Measurements from ENCODE around the gene ARHGDIB. TPM values are rescaled to one million over a fixed set of nuclear protein-coding genes. Genes with fewer than 3 reads are reported as not detected.

The ARHGDIB gene
- total and polyA plus RNA-seq, 10 of the 15 experiments (the other 5 are each of a cell fraction or from before 2014, with no cell fraction given): 796 to 2,849 (median 1,346) TPM

DNA sequence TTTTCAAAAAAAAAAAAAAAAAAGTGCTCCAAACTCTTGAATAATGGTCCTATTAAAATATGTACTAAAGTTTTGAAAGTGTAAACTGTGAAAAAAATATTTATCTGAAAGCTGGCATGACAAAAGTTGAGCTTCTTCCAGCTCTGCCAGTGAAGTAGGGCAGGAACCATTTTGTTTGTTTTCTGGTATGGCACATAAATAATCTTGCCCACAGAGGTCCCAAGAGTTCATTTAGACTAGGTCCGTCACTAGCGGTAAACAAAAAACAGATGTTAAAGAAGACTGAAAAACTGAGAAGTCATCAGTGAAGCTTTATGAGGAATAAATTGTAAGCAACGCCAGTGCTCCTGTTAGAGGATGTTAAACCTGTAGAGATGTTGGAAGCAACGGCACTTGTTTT is 30.0 kb downstream of the ARHGDIB start:
- Histone ChIP-seq H2AFZ (ENCODE audit: control insufficient read depth, low read depth, low read length) (no peak overlapping the region), H3K27me3 (replicated peaks in 1 of 2; ENCODE audit: control insufficient read depth in 2 of 2, insufficient read depth in 2 of 2, low read length in 1 of 2) (no peaks in the 10 kb centered on the region), H3K36me3 (ENCODE audit: control insufficient read depth in 2 of 2, insufficient read depth in 2 of 2, low read length in 1 of 2) (peaks cover 0 to 4% of the 10 kb centered on the region in 2 experiments; a peak in 2 of 4 replicates), H3K79me2 (ENCODE audit: control insufficient read depth, insufficient read depth, low read length) (no peaks in the 10 kb centered on the region), H3K4me1 (ENCODE audit: control insufficient read depth, insufficient read depth, low read length) (no peaks in the 10 kb centered on the region), H3K9ac (ENCODE audit: control insufficient read depth, insufficient read depth, low read length) (no peak overlapping the region), H4K20me1 (ENCODE audit: control insufficient read depth, insufficient read depth) (no peaks in the 10 kb centered on the region), H3K9me3 (replicated peaks; ENCODE audit: control insufficient read depth, insufficient read depth, low read length) (no peaks in the 10 kb centered on the region), H3K4me3 (no peak overlapping the region), H3K4me2 (ENCODE audit: control insufficient read depth, insufficient read depth) (no peak overlapping the region), H3K27ac (ENCODE audit: control insufficient read depth, insufficient read depth) (no peak overlapping the region)
- DNase-seq (ENCODE audit: low read depth, low spot score): no peak
- intact Hi-C loops (cut with micrococcal nuclease; ENCODE audit: unreplicated experiment) (no loop called here), in situ Hi-C loops (cut with MboI) (no loop called here)
- FAIRE-seq: no peak
- BruUV-seq (replicated peaks): no TSS peak
- WGBS (ENCODE audit: insufficient coverage, insufficient replicate concordance, low lambda C conversion rate, missing lambda C conversion rate): 96% methylated on average over 4 of the region's 4 CpGs
- CTCF ChIA-PET: interaction anchor here (0.6 to 1.1 kb wide), 2 partner anchors 25 to 54 kb away, joined by 3 to 6 read pairs; no protein-coding TSS in a partner anchor
- POLR2A ChIA-PET: no interaction called here
- ATAC-seq: no peak
- no peak for TF ChIP-seq IKZF1 (conservative IDR thresholded peaks at IDR 0.05)
- TF ChIP-seq REST (IDR thresholded peaks at IDR 0.05; ENCODE audit: low read depth, low read length): no peak
- TF ChIP-seq NBN (IDR thresholded peaks at IDR 0.05): no peak
- TF ChIP-seq CHD4 (IDR thresholded peaks at IDR 0.05): no peak
- no peak for TF ChIP-seq ESRRA (IDR thresholded peaks at IDR 0.05; ENCODE audit: low read length)
- TF ChIP-seq STAT1 (conservative IDR thresholded peaks at IDR 0.05): no peak
- no peak for TF ChIP-seq ZNF24 (IDR thresholded peaks at IDR 0.05)
- TF ChIP-seq TAF1 (IDR thresholded peaks at IDR 0.05; ENCODE audit: borderline replicate concordance, low read depth, low read length): no peak
- no peak for TF ChIP-seq ZSCAN29 (IDR thresholded peaks at IDR 0.05)
- no peak for TF ChIP-seq BACH1 (IDR thresholded peaks at IDR 0.05; ENCODE audit: borderline replicate concordance)
- RAD21 ChIA-PET (ENCODE audit: unreplicated experiment): interaction anchor here (1.1 kb wide), 1 partner anchor 83 kb away, joined by 3 read pairs; no protein-coding TSS in a partner anchor
- SMC1A ChIA-PET (ENCODE audit: uncharacterized antibody, unreplicated experiment): interaction anchor here (0.8 to 1.2 kb wide), 3 partner anchors 13 to 16 kb away, joined by 3 to 6 read pairs (median 3); no protein-coding TSS in a partner anchor

Data from GM12878 (cell line).